ENCODE measurements around the gene IZUMO2.

Gene IZUMO2

GRCh38 chr19:50162988-50163387 lies at the start of gene IZUMO2:
Gene IZUMO2 (minus strand): TSS chr19:50163281. CDS start chr19:50163194, 87 bp downstream.
- DNase-seq (ENCODE audit: low read depth): no peak

DNA sequence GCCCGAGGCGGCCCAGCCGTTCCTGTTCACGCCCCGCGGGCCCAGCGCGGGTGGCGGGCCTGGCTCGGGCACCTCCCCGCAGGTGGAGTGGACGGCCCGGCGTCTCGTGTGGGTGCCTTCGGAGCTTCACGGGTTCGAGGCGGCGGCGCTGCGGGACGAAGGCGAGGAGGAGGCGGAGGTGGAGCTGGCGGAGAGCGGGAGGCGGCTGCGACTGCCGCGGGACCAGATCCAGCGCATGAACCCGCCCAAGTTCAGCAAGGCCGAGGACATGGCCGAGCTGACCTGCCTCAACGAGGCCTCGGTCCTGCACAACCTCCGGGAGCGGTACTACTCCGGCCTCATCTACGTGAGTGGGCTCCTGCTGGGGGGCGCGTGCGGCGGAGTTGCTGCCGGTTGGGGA lies 47.3 kb upstream of the IZUMO2 start:
- no peak for DNase-seq (ENCODE audit: low read depth)

- no peak for DNase-seq (ENCODE audit: low read depth)
Observed at GRCh38 chr19:50209131-50209530, 46.0 kb upstream of the IZUMO2 start.

- DNase-seq (ENCODE audit: low read depth): no peak
Observed at GRCh38 chr19:50207730-50208129, 44.6 kb upstream of the IZUMO2 start.

- no peak for DNase-seq (ENCODE audit: low read depth)
Observed at GRCh38 chr19:50206191-50206590, 43.1 kb upstream of the IZUMO2 start.

DNA sequence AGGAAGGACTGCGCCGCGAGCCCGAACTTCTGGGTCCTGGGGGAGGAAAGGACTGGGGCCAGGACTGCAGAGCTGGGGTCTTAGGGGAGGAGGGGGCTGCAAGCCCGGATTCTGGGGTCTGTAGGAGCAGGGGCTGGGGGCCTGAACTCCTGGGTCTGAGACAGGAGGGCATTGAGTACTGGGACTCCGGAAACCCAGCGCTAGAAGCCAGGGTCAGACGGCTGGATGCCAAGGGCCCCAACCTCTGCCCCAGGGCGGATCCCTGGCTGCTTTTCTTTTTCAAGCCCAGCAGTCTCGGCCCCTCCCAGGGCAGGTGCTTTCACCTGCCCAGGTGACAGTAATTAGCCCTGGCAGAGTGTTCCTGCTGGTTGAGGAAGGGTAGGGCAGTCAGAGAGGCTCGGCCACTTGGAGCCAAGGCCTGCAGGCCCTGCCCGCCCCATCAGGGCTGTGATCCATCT lies 42.6 kb upstream of the IZUMO2 start:
- DNase-seq (ENCODE audit: low read depth): no peak

GRCh38 chr19:50204811-50205675 lies 42.0 kb upstream of the IZUMO2 start:
- DNase-seq (ENCODE audit: low read depth): no peak

DNA sequence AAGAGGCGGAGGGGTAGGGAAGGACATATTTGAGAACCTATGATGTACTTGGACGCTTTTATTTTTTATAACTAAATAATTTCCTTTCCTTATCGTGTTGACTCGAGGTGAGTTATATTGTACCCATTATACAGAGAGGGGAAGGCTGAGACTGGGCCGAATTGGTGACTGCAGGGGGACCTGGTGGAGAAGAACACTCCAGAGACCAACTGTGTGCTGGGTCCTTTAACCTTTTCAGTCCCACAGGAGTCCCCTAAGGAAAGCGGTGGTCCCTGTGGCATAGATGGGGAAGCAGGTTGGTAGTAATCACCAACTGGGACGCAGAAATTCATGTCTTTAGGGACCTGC lies 41.0 kb upstream of the IZUMO2 start:
- DNase-seq (ENCODE audit: low read depth): no peak

- peak; percentile 6 for DNase-seq (ENCODE audit: low read depth)
Observed at GRCh38 chr19:50203281-50204080, 40.4 kb upstream of the IZUMO2 start, which contains the start of gene MYH14. Gene MYH14 (plus strand): TSS chr19:50203622. CDS start chr19:50210366, 6,744 bp downstream.

DNA sequence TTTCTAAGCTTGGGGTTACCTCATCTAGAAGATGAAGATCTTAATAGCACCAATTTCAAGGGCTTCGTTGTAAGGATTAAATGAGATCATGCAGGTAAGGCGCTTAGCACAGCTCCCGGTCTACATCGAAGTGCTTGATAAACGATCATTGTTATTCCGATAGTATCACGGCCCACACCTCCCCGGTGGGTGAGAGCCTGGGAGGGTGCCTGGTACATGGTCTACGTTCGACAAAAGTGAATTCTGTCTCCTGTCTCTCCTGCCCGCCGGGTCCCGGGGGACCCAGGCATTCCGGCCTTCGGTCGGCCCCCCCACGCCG lies 39.8 kb upstream of the IZUMO2 start:
- DNase-seq (ENCODE audit: low read depth): no peak

DNA sequence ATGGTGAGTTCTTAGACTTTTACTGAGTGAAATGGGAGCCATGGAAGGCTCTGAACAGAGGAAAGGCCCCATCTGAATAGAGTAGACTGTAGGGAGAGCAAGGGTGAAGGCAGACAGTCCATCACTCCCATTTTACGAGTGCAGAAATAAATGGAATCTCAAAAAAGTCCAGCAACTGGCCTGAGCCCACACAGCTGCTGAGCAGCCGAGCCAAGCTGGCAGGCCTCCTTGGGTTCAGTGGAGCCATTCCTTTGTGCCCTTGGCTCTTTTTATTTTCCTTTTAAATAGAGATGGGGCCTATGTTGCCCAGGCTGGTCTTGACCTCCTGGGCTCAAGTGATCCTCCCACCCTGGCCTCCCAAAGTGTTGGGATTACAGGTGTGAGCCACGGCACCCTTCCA lies 39.3 kb upstream of the IZUMO2 start:
- DNase-seq (ENCODE audit: low read depth): no peak

- DNase-seq (ENCODE audit: low read depth): no peak
Observed at GRCh38 chr19:50199259-50199555, 36.1 kb upstream of the IZUMO2 start.

DNA sequence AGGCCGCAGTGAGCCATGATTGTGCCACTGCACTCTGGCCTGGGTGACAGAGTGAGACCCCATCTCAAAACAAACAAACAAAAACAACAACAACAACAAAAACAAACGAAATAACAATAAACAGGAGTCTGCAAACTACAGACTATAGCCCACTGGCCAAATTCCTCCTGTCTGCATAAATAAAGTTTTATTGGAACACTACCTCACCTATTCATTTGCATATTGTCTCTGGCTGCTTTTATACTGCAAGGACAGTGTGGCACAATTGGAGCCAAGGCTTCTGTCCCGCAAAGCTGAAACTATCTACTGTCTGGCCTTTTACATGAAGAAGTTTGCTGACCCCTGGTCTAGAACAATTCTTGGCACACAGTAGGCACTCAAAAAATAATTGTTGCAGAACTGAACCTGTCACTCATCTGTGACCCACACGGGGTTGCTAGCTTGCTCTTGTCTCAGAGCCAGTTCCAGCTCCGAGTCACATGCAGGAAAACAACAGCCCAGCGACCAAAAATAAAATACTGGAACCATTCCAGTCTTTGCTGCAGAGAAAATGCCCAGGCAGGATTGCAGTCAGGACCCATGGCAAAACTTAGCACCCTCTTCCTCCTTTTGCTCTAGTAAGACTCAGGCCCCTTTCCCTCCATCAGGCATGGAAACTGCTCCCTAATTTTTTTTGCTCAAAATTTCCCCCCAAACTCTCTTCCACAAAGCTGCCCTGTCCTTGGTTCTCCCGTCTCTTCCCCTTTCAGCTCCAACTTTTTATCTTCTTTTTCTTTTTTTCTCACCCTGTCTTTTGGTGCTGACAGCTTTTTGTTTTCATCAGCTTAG lies 35.6 kb upstream of the IZUMO2 start:
- DNase-seq (ENCODE audit: low read depth): no peak

GRCh38 chr19:50197348-50197747 lies 34.3 kb upstream of the IZUMO2 start:
- no peak for DNase-seq (ENCODE audit: low read depth)

DNA sequence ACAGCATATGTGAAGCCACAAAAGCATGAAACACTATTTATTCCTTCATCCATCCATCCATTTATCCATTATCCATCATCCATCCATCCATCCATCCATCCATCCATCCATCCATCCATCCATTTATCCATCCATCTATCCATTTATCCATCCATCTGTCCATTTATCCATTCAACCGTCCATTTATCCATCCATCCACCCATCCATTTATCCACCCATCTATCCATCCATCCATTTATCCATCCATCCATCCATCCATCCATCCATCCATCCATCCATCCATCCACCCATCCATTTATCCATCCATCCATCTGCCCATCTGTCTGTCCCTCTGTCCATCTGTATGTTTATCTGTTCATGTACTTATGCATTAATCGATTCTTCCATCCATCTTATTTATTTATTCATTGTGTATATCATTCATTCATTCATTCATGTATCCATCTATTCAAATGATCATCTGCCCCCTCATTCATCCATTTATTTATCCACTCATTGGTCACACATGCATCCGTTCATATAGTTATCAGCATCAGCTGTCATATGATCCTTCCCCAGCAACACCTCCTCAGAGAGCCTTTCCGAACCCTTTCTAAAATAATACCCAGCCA lies 33.3 kb upstream of the IZUMO2 start:
- no peak for DNase-seq (ENCODE audit: low read depth)

DNA sequence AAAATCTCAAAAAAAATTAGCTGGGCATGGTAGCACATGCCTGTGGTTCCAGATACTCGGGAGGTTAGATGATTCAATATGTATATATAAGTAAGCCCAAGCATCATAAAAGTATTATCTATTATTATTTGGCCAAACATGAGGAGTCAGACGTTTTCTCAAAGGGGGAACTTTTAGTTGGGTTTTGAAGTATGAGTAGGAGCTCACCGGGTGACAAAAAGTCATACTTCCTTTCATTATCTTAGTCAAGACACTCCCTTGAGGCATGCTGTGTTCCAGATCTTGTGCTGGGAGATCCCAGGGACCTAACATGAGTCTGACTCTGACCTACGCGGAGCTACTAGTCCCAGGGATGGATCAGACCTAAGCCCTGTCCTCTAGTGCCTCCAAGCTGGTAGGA lies 32.1 kb upstream of the IZUMO2 start:
- DNase-seq (ENCODE audit: low read depth): no peak

GRCh38 chr19:50192463-50193211 lies 29.6 kb upstream of the IZUMO2 start:
- no peak for DNase-seq (ENCODE audit: low read depth)

DNA sequence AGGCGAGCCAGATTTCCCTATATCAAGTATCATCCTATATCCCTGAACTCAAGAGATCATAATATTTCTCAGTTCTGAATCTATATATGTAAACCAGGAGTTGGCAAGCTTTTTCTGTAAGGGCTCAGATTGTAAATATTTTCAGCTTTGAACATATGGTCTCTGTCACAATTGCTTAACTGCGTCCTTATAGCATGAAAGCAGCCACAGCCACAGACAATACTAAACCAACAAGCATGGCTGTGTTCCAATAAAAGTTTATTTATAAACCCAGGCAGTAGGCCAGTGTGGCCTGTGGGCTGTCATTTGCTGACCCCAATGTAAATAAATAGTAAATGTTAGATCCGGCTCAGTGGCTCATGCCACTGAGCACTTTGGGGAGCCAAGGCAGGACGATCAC lies 28.1 kb upstream of the IZUMO2 start:
- DNase-seq (ENCODE audit: low read depth): no peak

DNA sequence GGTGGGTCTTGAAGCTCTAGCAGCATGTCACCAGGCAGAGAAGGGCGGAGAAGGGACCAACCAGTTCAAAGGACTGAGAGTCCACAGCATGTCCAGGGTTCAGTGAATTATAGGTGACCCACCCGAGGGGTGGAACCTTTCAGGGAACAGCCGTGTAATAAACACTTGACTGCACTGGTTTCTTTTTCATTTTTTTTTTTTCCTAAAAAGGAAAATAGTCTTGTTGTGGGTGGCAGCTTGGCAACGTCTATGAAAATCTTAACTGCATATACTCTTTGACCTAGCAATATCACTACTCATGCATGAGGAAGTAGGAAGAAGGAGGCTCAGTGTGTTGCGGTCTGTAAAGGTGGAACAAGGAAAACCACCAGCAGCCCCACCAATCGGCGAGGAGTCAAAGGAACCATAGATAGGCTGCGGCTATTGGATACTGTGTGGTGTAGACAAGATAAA lies 27.4 kb upstream of the IZUMO2 start:
- DNase-seq (ENCODE audit: low read depth): no peak

- DNase-seq (ENCODE audit: low read depth): no peak
Observed at GRCh38 chr19:50189331-50189730, 26.2 kb upstream of the IZUMO2 start.

GRCh38 chr19:50187937-50188336 lies 24.9 kb upstream of the IZUMO2 start:
- DNase-seq (ENCODE audit: low read depth): no peak

Measured in activated T-cell treated with anti-CD3 and anti-CD28 coated beads for 24 hours (primary cell).